Measurements from ENCODE around the gene MDM1. TPM values are rescaled to one million over a fixed set of nuclear protein-coding genes. Genes with fewer than 3 reads are reported as not detected.

Gene MDM1
- total and polyA plus RNA-seq, 8 donors, result 9.3 to 47.5 (median 41.5) TPM

DNA sequence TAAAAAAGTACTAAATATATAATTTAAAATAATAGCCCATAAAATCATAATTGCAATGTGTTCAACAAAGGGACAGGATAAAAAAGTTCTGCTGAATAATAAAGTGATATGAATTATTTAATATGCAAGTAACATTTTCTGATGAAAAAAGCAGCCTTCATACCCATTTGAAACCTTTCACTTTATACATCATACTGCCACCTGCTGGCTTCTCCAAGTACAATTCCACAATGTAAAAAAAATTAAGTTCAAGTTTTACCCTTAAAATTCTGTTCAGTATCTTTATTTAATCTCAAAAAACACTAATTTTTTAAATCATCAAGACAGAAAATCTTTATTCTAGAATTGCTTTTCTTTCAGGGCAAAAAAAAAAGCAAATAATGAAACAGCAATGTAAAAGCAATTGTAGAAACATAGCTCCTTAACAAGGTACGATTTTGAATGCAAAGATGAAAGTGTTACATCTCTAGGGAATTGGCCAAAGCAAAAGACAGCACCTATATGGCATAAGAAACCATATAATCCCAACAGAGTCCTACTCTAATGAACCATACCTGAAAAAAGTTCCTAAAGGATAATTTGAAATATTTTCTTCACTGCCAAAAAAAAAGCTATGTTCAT, 15.0 kb downstream of the MDM1 start:
- Histone ChIP-seq H3K9me3 (no peaks in the 10 kb centered on the region), H3K27ac (no peak overlapping the region), H3K4me3 (no peak overlapping the region), H3K4me1 (no peaks in the 10 kb centered on the region), H3K36me3 (peaks cover 0 to 46% of the 10 kb centered on the region in 2 donors), H3K27me3 (no peaks in the 10 kb centered on the region)
- TF ChIP-seq, protein P1, sequence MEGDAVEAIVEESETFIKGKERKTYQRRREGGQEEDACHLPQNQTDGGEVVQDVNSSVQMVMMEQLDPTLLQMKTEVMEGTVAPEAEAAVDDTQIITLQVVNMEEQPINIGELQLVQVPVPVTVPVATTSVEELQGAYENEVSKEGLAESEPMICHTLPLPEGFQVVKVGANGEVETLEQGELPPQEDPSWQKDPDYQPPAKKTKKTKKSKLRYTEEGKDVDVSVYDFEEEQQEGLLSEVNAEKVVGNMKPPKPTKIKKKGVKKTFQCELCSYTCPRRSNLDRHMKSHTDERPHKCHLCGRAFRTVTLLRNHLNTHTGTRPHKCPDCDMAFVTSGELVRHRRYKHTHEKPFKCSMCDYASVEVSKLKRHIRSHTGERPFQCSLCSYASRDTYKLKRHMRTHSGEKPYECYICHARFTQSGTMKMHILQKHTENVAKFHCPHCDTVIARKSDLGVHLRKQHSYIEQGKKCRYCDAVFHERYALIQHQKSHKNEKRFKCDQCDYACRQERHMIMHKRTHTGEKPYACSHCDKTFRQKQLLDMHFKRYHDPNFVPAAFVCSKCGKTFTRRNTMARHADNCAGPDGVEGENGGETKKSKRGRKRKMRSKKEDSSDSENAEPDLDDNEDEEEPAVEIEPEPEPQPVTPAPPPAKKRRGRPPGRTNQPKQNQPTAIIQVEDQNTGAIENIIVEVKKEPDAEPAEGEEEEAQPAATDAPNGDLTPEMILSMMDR (IDR thresholded peaks at IDR 0.05), result peak; percentile 52 to 55
- DNase-seq (peak in 2 of 4 donors; percentile 35 to 65), ATAC-seq (peak; percentile 48)
- intact Hi-C loops (cut with DNase I), result loop anchor here in 1 of 2 donors (5.0 to 10.0 kb wide), 3 partner anchors 80 to 282 kb away; no protein-coding TSS in a partner anchor

DNA sequence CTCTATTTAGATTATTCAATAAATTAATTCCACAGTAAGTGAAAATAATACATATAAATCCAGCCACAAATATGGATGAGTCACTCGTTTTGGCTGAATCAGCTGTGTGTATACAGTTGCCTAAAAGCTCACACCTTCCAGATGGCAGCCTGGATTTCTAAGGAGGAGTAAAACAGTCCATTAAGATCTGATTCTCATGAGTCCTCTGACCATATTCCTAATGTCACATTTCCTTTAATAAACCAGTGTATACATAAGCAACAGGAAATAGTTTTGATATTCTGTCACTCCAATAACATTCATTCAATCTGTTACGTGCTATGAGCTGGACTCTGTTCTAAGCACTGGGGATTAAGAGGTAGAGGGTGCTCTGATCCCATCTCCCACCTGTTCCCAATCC, 21.8 kb downstream of the MDM1 start:
- no peaks in the 10 kb centered on the region for H3K4me1 ChIP-seq
- TF ChIP-seq, protein P1 (IDR thresholded peaks at IDR 0.05), result no peak
- no peak overlapping the region for H3K4me3 ChIP-seq
- no peak for DNase-seq
- no peak for ATAC-seq
- H3K27ac ChIP-seq, result no peak overlapping the region
- peaks cover 0 to 84% of the 10 kb centered on the region in 2 donors for H3K36me3 ChIP-seq
- intact Hi-C loops (cut with DNase I), result loop anchor here in 1 of 2 donors (10.0 kb wide), 1 partner anchor 276 kb away; no protein-coding TSS in a partner anchor
- no peaks in the 10 kb centered on the region for H3K27me3 ChIP-seq
- H3K9me3 ChIP-seq, result no peaks in the 10 kb centered on the region

DNA sequence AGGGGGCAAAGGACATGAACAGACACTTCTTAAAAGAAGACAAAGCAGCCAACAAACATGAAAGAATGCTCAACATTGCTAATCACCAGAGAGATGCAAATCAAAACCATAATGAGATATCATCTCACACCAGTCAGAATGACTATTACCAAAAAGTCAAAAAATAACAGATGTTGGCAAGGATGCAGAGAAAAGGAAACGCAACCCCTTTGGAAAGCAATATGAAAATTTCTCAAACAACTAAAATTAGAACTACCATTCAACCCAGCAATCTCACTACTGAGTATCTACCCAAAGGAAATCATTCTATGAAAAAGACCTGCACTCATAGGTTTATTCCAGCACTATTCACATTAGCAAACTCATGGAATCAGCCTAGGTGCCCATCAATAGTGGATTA, 25.6 kb downstream of the MDM1 start:
- no peaks in the 10 kb centered on the region for H3K27me3 ChIP-seq
- intact Hi-C loops (cut with DNase I), result no loop called here
- no peaks in the 10 kb centered on the region for H3K4me1 ChIP-seq
- DNase-seq, result no peak
- no peaks in the 10 kb centered on the region for H3K9me3 ChIP-seq
- H3K27ac ChIP-seq, result no peak overlapping the region
- TF ChIP-seq, protein P1 (IDR thresholded peaks at IDR 0.05), result no peak
- no peak overlapping the region for H3K4me3 ChIP-seq
- H3K36me3 ChIP-seq, result peaks cover 0 to 65% of the 10 kb centered on the region in 2 donors
- ATAC-seq, result no peak

DNA sequence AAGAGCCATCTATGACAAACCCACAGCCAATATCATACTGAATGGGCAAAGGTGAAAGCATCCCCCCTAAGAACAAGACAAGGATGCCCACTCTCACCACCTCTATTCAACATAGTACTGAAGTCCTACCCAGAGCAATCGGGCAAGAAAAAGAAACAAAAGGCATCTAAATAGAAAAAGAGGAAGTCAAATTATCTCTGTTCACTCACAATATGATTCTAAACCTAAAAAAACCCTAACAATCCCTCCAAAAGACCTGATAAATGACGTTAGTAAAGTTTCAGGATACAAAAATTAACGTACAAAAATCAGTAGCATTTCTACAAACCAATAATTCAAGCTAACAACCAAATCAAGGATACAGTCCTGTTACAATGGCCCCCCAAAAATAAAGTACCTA, 26.9 kb downstream of the MDM1 start:
- H3K4me1 ChIP-seq, result no peaks in the 10 kb centered on the region
- ATAC-seq (no peak), DNase-seq (no peak)
- no peaks in the 10 kb centered on the region for H3K27me3 ChIP-seq
- H3K9me3 ChIP-seq, result no peaks in the 10 kb centered on the region
- no peak overlapping the region for H3K4me3 ChIP-seq
- intact Hi-C loops (cut with DNase I), result no loop called here
- TF ChIP-seq, protein P1 (IDR thresholded peaks at IDR 0.05), result no peak
- peaks cover 0 to 54% of the 10 kb centered on the region in 2 donors for H3K36me3 ChIP-seq
- H3K27ac ChIP-seq, result no peak overlapping the region

DNA sequence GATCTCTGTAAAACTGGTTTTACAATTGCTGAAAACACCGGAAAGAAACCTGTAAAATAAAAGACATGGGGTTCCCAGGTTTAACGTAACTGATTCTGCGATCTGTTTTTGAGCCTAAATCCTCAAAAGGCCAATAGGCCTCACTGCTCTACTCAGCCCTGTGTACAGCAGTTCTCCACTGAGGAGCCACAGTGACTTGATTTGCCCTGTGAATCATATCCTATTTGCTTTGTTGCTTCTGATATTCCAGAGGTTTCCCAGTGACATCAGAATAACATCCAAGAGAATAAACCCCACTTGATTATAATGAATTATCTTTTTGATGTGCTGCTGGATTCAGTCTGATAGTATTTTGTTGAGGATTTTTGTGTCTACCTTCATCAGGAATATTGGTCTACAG, 27.5 kb downstream of the MDM1 start:
- no peak for DNase-seq
- Histone ChIP-seq H3K36me3 (peaks cover 0 to 54% of the 10 kb centered on the region in 2 donors), H3K27me3 (no peaks in the 10 kb centered on the region), H3K4me1 (no peaks in the 10 kb centered on the region), H3K4me3 (no peak overlapping the region), H3K9me3 (no peaks in the 10 kb centered on the region), H3K27ac (no peak overlapping the region)
- intact Hi-C loops (cut with DNase I), result no loop called here
- TF ChIP-seq, protein P1 (IDR thresholded peaks at IDR 0.05), result no peak
- no peak for ATAC-seq
